Measurements from ENCODE around the gene EPN3.
A peak's percentile ranks its signal among the peaks of the same experiment; 100 is the strongest.

EPN3 gene

GRCh38 chr17:50517504-50518383, 14.8 kb upstream of the EPN3 start:
- no peak for DNase-seq (ENCODE audit: low read depth, low spot score)

DNA sequence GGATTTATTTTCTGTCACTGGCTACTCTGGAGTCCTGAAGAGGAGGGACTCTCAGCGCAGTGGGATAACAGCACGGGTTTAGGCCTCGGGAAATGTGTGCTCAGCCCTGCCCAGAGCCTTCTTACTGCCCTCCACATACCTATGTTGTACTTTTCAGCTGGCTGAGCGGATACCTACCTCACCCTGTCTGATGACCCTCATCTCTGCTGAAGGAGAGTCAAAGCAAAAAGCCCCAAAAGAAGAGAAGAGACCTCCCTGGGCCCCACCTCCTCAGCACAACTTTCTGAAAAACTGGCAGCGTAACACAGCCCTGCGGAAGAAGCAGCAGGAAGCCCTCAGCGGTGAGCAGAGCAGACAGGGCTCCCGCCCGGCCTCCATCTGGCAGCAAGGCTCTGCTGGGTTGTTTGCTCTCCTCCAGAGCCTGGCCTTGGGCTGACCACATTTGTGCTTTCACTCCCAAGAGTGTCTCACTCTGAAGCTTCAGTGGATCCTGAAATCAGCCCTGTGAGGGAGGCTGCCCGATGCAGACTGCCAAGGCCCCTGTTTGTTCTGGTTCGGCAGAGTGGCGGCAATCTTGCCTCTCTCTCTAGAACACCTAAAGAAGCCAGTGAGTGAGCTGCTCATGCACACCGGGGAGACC, 14.0 kb upstream of the EPN3 start:
- H3K4me3 ChIP-seq (ENCODE audit: low read depth, low read length) = no peak overlapping the region
- no peak for TF ChIP-seq CTCF (IDR thresholded peaks at IDR 0.05; ENCODE audit: low read depth, low read length)
- in situ Hi-C loops (cut with HindIII; ENCODE audit: low sequenced_read_pairs) = no loop called here
- peak; percentile 37 for DNase-seq (ENCODE audit: low read depth, low spot score)

More at GRCh38 chr17:50517504-50518383, 14.8 kb upstream of the EPN3 start:
- H3K4me3 ChIP-seq (ENCODE audit: low read depth, low read length) = no peak overlapping the region
- TF ChIP-seq CTCF (IDR thresholded peaks at IDR 0.05; ENCODE audit: low read depth, low read length) = no peak
- in situ Hi-C loops (cut with HindIII; ENCODE audit: low sequenced_read_pairs) = no loop called here

- no peak for TF ChIP-seq CTCF (IDR thresholded peaks at IDR 0.05; ENCODE audit: low read depth, low read length)
- in situ Hi-C loops (cut with HindIII; ENCODE audit: low sequenced_read_pairs) = no loop called here
- DNase-seq (ENCODE audit: low read depth, low spot score) = no peak
- H3K4me3 ChIP-seq (ENCODE audit: low read depth, low read length) = no peak overlapping the region
Measured at GRCh38 chr17:50519141-50519834, 13.2 kb upstream of the EPN3 start.

DNA sequence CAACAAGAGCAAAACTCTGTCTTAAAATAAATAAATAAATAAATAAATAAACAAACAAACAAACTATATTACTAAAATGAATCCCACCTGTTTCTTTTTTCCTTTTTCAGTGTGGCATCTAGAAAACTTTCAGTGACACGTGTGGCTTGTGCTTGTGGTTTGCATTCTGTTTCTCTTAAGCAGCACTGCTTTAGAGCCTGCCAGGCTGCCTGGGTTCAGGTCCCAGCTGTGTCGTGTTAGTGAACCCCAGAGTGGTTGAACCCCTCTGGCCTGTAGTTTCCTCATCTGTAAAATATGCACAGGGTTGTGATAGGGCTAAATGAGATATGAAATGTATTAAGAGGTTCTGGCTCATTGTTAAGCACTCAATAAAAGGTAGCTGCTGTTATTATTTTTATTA, 12.1 kb upstream of the EPN3 start:
- H3K4me3 ChIP-seq (ENCODE audit: low read depth, low read length) = no peak overlapping the region
- in situ Hi-C loops (cut with HindIII; ENCODE audit: low sequenced_read_pairs) = no loop called here
- no peak for DNase-seq (ENCODE audit: low read depth, low spot score)
- TF ChIP-seq CTCF (IDR thresholded peaks at IDR 0.05; ENCODE audit: low read depth, low read length) = no peak

DNA sequence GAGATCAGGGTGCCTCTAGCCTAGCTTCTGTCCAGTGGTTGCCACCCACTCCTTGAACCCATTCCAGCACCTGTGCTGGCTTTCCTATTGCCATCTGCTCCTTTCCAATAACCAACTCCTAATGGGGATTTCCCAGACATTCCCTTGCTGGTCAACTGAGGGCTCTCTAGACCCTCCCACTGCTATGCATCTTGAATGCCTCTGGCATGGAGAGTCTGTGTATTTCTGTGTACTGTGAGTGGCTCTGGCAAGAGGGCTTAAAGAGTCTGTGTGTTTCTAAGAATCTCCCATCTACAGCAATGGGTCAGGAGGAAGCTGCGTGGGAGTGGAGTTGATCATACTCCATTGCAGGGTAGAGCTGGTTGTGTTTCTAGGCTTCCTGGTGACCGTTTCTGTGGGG, 11.0 kb upstream of the EPN3 start:
- no peak overlapping the region for H3K4me3 ChIP-seq (ENCODE audit: low read depth, low read length)
- in situ Hi-C loops (cut with HindIII; ENCODE audit: low sequenced_read_pairs) = no loop called here
- TF ChIP-seq CTCF (IDR thresholded peaks at IDR 0.05; ENCODE audit: low read depth, low read length) = no peak
- DNase-seq (ENCODE audit: low read depth, low spot score) = no peak

GRCh38 chr17:50522766-50523165, 9.8 kb upstream of the EPN3 start:
- no peak for TF ChIP-seq CTCF (IDR thresholded peaks at IDR 0.05; ENCODE audit: low read depth, low read length)
- no peak for DNase-seq (ENCODE audit: low read depth, low spot score)
- H3K4me3 ChIP-seq (ENCODE audit: low read depth, low read length) = no peak overlapping the region
- in situ Hi-C loops (cut with HindIII; ENCODE audit: low sequenced_read_pairs) = no loop called here

Data from astrocyte of the spinal cord (primary cell).